Activated CD4-positive, alpha-beta T cell treated with anti-CD3 and anti-CD28 coated beads, Interleukin-10, Interleukin-2, amounts not matched to agents 100 ng/mL and 50 ng/mL, durations not matched to agents 16 hours and 8 hours (primary cell): ENCODE results near the gene SLC13A5.
"Not testable (repeated sequence)": the region's sequence is repeated elsewhere in the genome, so short reads cannot be mapped to it uniquely, and the experiment has no call there.

ENCODE experiments used
- DNase-seq: peaks from one replicate; pipeline ENCODE4 v3.0.0-alpha.2; 2020

Gene SLC13A5

GRCh38 chr17:6683081-6683684 is 30.0 kb downstream of the SLC13A5 start:
- no peak for DNase-seq

DNA sequence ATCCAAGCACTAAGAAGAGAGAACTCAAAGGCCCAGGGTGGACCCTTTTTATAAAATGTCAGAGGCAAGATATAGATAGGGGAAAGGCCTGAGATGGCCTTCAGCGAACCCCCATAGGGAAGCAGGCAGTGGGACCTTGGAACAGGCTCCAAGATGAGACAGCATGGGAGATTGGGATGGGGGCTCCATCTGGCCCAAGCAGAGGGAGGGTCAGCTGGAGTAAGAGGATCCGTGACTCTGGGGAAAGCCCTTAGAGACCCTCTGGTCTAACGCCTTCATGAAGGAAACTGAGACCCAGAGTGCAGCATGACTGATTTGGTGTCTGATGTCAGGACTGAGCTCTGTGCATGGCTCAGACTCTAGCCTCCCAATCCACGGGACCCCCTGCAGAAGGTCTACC is 30.8 kb downstream of the SLC13A5 start:
- no peak for DNase-seq

DNA sequence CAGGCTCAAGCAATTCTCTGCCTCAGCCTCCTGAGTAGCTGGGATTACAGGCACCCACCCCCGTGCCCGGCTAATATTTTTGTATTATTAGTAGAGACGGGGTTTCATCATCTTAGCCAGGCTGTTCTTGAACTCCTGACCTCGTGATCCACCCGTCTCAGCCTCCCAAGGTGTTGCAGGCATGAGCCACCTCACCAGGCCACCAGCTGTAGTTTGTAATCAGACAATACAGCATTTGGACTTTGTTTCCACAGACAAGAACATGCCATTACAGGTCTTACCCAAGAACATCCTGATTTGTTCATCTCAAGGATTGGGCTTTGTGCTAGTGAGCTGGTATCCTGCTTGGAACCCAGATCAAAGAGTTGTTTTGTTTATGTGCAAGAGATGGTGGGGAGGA is 31.5 kb downstream of the SLC13A5 start:
- DNase-seq, result no peak

GRCh38 chr17:6681176-6681575 is 32.0 kb downstream of the SLC13A5 start:
- no peak for DNase-seq

DNA sequence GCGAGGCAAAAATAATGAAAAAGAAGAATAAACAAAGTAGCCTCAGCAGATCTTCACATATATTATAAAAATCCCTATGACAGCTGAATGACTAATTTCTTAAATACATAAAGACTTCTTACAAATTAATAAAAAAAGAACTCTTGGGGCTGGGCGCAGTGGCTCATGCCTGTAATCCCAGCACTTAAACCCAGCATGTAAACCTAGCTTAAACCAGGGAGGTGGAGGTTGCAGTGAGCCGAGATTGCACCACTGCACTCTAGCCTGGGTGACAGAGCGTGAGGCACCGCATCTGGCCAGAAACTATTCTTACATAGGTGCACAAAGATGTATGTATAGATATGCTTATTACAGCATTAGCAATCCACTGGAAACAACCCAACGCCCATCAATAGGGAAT is 33.9 kb downstream of the SLC13A5 start:
- no peak for DNase-seq

DNA sequence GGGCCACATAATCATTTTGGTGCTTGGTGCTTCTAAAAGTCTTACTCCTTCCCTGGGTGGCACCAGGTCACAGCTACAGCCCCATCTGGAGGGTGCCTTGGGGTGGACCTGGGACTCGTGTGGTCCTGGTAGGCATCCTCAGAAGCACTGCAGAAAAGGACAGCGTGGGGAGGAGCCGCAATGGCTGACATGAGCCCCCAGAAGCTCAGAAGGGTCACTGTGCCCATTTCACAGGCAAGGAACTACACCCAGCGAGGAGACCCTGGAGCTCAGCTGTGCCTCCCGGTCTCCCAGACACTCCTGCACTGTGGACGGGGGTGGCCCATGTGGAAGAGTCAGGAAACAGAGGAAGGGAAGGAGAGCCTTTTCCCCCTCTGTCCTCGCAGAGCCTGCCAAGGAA is 35.2 kb downstream of the SLC13A5 start:
- DNase-seq, result no peak

DNA sequence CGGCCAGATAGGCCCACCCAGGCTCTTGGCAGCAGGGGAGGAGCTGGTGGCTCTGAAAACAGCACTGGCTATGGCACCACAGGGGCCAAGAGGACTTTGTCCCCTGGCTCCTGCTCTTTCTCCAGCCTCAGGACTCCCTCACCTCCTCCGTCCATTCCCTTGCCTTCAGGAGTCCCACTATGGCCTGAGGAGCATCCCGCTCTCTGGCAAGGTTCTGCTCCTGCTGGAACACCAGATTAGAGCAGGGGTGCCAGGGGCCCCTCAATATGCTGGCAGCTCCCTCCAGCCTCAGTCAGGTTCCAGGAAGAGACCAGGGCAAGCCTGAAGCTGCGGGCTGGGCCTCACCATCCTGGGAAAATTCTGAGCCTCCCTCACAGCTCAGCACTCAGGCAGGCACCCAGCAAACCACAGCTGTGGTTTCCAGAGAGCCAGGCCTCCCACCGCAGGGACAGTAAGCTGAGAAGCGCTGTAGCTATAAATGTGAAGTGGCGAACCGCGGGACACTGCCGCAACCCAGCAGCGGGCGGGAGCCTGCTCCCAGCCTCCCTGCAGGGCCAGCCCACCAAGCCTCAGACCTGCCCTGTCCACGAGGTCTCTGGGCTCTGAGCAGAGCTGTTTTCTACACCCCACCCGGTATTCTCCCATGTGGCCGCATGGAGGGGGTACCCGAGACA is 35.9 kb downstream of the SLC13A5 start:
- peak; percentile 38 for DNase-seq

- DNase-seq, result no peak
Measured at GRCh38 chr17:6676802-6677157, 36.4 kb downstream of the SLC13A5 start.

- no peak for DNase-seq
Measured at GRCh38 chr17:6675201-6675825, 37.9 kb downstream of the SLC13A5 start.

GRCh38 chr17:6674586-6674985 is 38.6 kb downstream of the SLC13A5 start:
- no peak for DNase-seq

DNA sequence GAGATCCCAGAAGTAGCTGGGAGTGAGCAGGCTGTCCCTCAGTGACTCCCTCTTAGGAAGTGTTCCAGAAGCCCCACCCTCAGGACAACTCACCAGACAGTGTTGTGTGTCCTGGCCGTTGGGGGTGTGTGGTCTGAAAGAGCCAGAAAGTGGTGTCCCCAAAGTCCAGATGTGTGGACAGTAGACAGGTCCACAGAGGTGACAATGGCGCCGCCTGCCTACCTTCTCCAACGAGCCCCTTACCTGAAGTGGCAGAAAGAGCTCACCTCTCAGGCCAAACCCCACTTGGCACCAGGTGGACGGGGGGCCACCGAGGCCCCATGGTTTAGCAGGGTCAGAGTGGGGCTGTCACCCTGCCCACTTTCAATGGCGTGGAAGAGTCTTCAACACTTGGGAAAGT is 41.7 kb downstream of the SLC13A5 start:
- DNase-seq, result no peak

- no peak for DNase-seq
Measured at GRCh38 chr17:6670999-6671398, 42.2 kb downstream of the SLC13A5 start.

- DNase-seq, result no peak
Measured at GRCh38 chr17:6670571-6670970, 42.6 kb downstream of the SLC13A5 start.

- no peak for DNase-seq
Measured at GRCh38 chr17:6669479-6670212, 43.5 kb downstream of the SLC13A5 start.

DNA sequence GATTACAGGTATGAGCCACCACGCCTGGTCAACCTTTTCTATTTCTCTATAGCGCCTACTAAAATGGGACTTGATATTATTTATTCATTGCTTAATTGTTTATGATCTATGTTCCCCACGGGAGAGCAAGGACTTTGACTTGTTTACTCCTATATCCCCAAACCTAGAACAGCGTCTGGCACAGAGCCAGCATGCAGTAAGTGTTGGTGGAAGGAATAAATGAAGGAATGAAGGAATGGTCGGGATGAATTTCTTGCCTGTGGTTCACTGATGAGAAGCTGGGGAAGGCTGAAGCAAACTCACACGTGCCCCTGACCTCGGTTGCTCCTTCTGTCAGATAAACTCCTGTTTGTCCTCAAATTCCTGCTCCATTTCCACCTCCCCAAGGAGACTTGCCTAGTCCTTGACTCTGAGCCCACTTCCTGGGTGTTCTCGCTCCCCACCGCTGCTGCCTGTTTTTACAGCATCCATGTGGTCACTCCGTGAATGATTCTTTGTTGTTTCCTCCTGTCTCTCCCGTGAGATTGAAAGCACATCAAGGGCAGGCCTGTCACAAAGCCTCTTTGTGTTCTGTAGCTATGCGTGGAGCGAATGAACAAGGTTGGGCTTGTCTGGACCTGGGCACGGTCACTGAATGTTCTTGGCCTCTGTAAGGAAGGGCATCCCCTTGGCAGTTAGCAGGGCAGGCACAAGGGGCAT is 44.3 kb downstream of the SLC13A5 start:
- no peak for DNase-seq

- DNase-seq, result no peak
Measured at GRCh38 chr17:6668219-6668618, 45.0 kb downstream of the SLC13A5 start.

DNA sequence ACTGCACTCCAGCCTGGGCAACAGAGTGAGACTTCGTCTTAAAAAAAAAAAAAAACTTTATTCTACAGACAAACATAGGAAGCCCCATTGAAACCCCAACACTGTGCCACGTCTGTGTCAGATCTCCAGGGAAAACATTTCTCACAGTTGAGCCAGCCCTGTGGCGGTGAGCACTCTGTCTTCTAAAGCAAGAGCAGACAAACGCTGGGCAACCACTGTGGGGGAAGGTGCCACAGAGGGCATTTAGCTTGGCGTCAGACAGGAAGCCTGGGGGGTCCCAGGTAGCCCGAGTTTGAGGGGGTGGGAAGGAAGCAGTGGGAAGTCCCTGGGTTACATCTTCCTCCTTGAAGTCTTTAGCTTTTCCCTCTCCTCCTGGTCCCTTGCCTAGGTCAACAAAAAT is 45.7 kb downstream of the SLC13A5 start:
- DNase-seq, result no peak

- DNase-seq, result no peak
Measured at GRCh38 chr17:6666557-6666956, 46.6 kb downstream of the SLC13A5 start.

- peak; percentile 66 for DNase-seq
Measured at GRCh38 chr17:6666077-6666521, 47.1 kb downstream of the SLC13A5 start.

- DNase-seq, result not testable (repeated sequence)
Measured at GRCh38 chr17:6663200-6663599, 50.0 kb downstream of the SLC13A5 start.

DNA sequence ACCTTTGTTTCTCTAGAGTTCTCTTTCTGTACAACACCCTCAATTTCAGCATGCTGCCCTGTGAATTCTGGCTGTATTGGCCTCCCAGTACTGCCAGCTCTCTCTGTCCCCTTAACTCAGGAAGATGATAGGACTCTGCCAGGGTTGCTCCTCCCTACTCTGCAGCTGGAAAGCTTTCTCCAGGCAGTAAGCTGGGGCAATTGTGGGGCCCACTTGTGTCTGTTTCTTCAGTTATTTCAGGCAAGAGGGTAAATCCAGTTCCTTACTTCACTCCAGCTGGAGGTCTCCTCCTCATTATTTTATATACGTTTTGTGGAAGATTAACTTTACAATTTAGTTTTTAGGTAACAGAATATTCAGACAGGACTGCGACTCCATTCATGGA is 51.7 kb downstream of the SLC13A5 start:
- DNase-seq, result no peak

DNA sequence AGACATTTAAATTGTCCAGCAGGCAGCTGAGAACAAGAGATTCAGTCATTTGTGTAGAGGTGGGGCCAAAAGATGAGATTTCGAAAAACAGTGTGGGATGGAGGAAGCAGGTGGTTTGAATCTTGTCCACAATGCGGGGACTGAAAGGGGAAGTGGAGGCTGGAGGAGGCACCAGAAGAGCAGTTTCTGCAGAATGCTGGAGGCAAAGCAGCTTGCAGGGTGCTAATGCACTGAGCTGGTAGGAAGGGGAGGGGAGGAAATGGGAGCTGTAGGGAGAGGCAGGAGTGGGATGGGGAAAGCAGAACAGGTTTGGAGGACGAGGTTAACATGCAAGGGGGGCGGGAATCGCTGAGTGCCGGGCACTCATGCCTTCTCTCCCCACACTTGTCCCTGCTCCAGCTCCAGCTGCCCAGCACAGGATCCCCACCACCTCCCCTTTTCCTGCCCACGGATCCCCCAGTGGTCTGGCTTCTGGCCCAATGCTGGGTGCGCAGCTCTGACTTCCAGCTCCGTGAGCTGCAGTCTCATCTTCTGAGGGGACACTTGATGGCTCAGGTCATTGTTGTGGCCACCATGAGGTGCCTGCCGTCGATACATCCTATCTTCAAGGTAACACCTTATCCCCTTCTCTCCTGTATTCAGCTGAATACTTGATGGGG is 52.2 kb downstream of the SLC13A5 start:
- DNase-seq, result peak; percentile 63

DNA sequence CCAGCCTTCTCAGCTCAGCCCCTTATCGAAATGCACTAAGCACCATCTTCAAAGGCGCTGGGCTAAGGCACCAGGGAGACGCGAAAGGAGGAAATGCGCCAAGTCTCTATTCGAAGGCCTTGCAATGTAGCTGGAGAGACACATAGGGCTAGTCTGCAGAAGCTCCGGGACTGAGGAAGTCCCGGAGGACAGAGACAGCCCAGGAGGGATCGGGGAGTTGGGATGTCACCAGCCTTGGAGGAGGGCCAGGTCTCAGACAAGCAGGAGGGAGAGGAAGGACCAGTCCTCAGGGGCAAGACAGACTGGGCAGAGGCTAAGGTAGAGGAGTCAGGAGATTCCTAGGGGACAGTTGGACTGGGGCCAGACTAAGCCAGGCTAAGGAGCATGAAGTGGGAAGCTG is 53.1 kb downstream of the SLC13A5 start:
- DNase-seq, result no peak
